H1 (cell line): ENCODE measurements around the gene GPX8. TPM values are rescaled to one million over a fixed set of nuclear protein-coding genes. Genes with fewer than 3 reads are reported as not detected.

ENCODE experiments used
- CTCF ChIA-PET: fragments of 300-600 bp; sonication (Branson Sonifier 250); formaldehyde crosslinking; loops from one replicate; lab custom pipeline; 2021; ENCODE audit not compliant: partially characterized antibody; lab: Charles Lee
- POLR2A ChIA-PET: fragments of 300-600 bp; sonication (Branson Sonifier 250); formaldehyde crosslinking; loops from one replicate; lab custom pipeline; 2021; ENCODE audit warnings: inconsistent platforms; ENCODE audit not compliant: partially characterized antibody; lab: Charles Lee
- DNase-seq, 2 experiments: peaks; one replicate each; pipeline versions ENCODE4 v3.0.0 to v3.0.0-alpha.2; 2010 to 2022; ENCODE audit warnings: low spot score in 2 of 2, low read depth in 1 of 2, mixed read lengths in 1 of 2
- FAIRE-seq: peaks from 2 replicates; lab custom pipeline; 2011; peaks lifted over from hg19 to GRCh38; lab: Jason Lieb, UNC
- H2AFZ ChIP-seq: 2 replicates; pipeline ENCODE4 v1.8.1; 2012; ENCODE audit warnings: low read length, inconsistent platforms
- H2AK5ac ChIP-seq: 2 replicates; pipeline ENCODE4 v1.6.1; 2013; ENCODE audit warnings: low read depth, low read length
- H2BK120ac ChIP-seq: replicated peaks from 2 replicates; pipeline ENCODE3; 2013; ENCODE audit warnings: low read depth, low read length, inconsistent platforms
- H2BK12ac ChIP-seq: 2 replicates; pipeline ENCODE4 v1.6.1; 2013; ENCODE audit warnings: low read depth, low read length
- H2BK15ac ChIP-seq: 2 replicates; pipeline ENCODE4 v1.6.1; 2013; ENCODE audit warnings: low read length
- H2BK20ac ChIP-seq: 2 replicates; pipeline ENCODE4 v1.6.1; 2013; ENCODE audit warnings: low read length
- H2BK5ac ChIP-seq: 2 replicates; pipeline ENCODE4 v1.6.1; 2013; ENCODE audit warnings: low read depth, low read length
- H3K14ac ChIP-seq: 2 replicates; pipeline ENCODE4 v1.6.1; 2013; ENCODE audit warnings: inconsistent platforms; ENCODE audit not compliant: insufficient read length
- H3K18ac ChIP-seq: 2 replicates; pipeline ENCODE4 v1.6.1; 2013; ENCODE audit warnings: low read length; ENCODE audit errors: extremely low read depth
- H3K23ac ChIP-seq: 2 replicates; pipeline ENCODE4 v1.6.1; 2013; ENCODE audit warnings: inconsistent platforms; ENCODE audit not compliant: insufficient read length
- H3K23me2 ChIP-seq: 2 replicates; pipeline ENCODE4 v1.6.1; 2013; ENCODE audit warnings: low read depth, low read length
- H3K27ac ChIP-seq: 2 replicates; pipeline ENCODE4 v1.6.1; 2011; ENCODE audit warnings: low read depth, low read length, inconsistent platforms
- H3K27me3 ChIP-seq, 4 experiments: replicated peaks in 1 of 4; 1 replicate in 1 of 4; 2 replicates in 3 of 4; pipeline versions ENCODE4 v1.6.1 to v1.8.1; 2011 to 2013; ENCODE audit warnings: low read length in 3 of 4, mild to moderate bottlenecking in 3 of 4, inconsistent platforms in 2 of 4, mixed read lengths in 2 of 4, moderate library complexity in 1 of 4; ENCODE audit not compliant: control insufficient read depth in 3 of 4, insufficient read depth in 3 of 4; ENCODE audit errors: extremely low read depth in 1 of 4
- H3K36me3 ChIP-seq, 4 experiments: 2 replicates each; pipeline versions ENCODE4 v1.6.1 to v1.8.1; 2011 to 2013; ENCODE audit warnings: mild to moderate bottlenecking in 4 of 4, low read length in 3 of 4, moderate library complexity in 2 of 4, control low read depth in 1 of 4, inconsistent platforms in 1 of 4; ENCODE audit not compliant: insufficient read depth in 4 of 4, control insufficient read depth in 2 of 4
- H3K4ac ChIP-seq: replicated peaks from 2 replicates; pipeline ENCODE3; 2013; ENCODE audit warnings: low read length, low read depth, mixed read lengths, inconsistent platforms; ENCODE audit not compliant: insufficient read length
- H3K4me1 ChIP-seq, 4 experiments: replicated peaks in 1 of 4; 1 replicate in 1 of 4; 2 replicates in 3 of 4; pipeline versions ENCODE4 v1.6.1 to v1.8.1; 2011 to 2013; ENCODE audit warnings: low read length in 3 of 4, inconsistent platforms in 2 of 4, mixed read lengths in 1 of 4; ENCODE audit not compliant: insufficient read depth in 4 of 4, control insufficient read depth in 3 of 4
- H3K4me2 ChIP-seq, 2 experiments: 2 replicates each; pipeline versions ENCODE4 v1.6.1 to v1.8.1; 2011 to 2013; ENCODE audit warnings: low read depth in 2 of 2, low read length in 2 of 2, control low read depth in 1 of 2, inconsistent platforms in 1 of 2, mild to moderate bottlenecking in 1 of 2; ENCODE audit not compliant: insufficient read depth in 1 of 2
- H3K4me3 ChIP-seq, 4 experiments: fragments of 200-600, 300-600 bp in 1 of 4; sonication (generic), shearing (Covaris generic), sonication (Bioruptor Twin) in 1 of 4; 2 replicates each; pipeline versions ENCODE4 v1.5.1 to v1.8.1; 2011 to 2016; ENCODE audit warnings: low read length in 4 of 4, low read depth in 3 of 4, control low read depth in 2 of 4, inconsistent platforms in 2 of 4, mild to moderate bottlenecking in 2 of 4, mixed read lengths in 1 of 4, moderate library complexity in 1 of 4; ENCODE audit not compliant: insufficient read depth in 2 of 4; ENCODE audit errors: extremely low read depth in 1 of 4
- H3K56ac ChIP-seq: replicated peaks from 2 replicates; pipeline ENCODE3; 2013; ENCODE audit warnings: low read depth, mild to moderate bottlenecking, mixed read lengths, low read length, inconsistent platforms; ENCODE audit not compliant: insufficient read length
- H3K79me1 ChIP-seq: 2 replicates; pipeline ENCODE4 v1.6.1; 2013; ENCODE audit warnings: low read depth, low read length, control low read depth
- H3K79me2 ChIP-seq, 2 experiments: 2 replicates each; pipeline versions ENCODE4 v1.6.1 to v1.8.1; 2012 to 2013; ENCODE audit warnings: low read length in 2 of 2, mild to moderate bottlenecking in 2 of 2, inconsistent platforms in 1 of 2; ENCODE audit not compliant: insufficient read depth in 2 of 2, control insufficient read depth in 1 of 2
- H3K9ac ChIP-seq, 4 experiments: replicated peaks in 1 of 4; 1 replicate in 1 of 4; 2 replicates in 3 of 4; pipeline versions ENCODE4 v1.6.1 to v1.8.1; 2011 to 2013; ENCODE audit warnings: low read depth in 3 of 4, low read length in 3 of 4, control low read depth in 2 of 4, mild to moderate bottlenecking in 2 of 4, moderate library complexity in 2 of 4, inconsistent platforms in 1 of 4; ENCODE audit errors: extremely low read depth in 1 of 4
- H3K9me3 ChIP-seq, 2 experiments: 2 replicates each; pipeline versions ENCODE4 v1.6.1 to v1.8.1; 2012 to 2013; ENCODE audit warnings: mild to moderate bottlenecking in 2 of 2, moderate library complexity in 2 of 2, control low read depth in 1 of 2, inconsistent platforms in 1 of 2, low read depth in 1 of 2, low read length in 1 of 2, mixed read lengths in 1 of 2; ENCODE audit not compliant: insufficient read depth in 2 of 2
- H4K20me1 ChIP-seq, 2 experiments: replicated peaks in 1 of 2; 2 replicates each; pipeline versions ENCODE3 to v1.8.1; 2011 to 2013; ENCODE audit warnings: inconsistent platforms in 2 of 2, low read length in 2 of 2, mild to moderate bottlenecking in 1 of 2; ENCODE audit not compliant: insufficient read depth in 2 of 2, control insufficient read depth in 1 of 2
- H4K5ac ChIP-seq: 2 replicates; pipeline ENCODE4 v1.6.1; 2013; ENCODE audit warnings: low read length, low read depth, mixed read lengths, inconsistent platforms; ENCODE audit not compliant: insufficient read length
- H4K8ac ChIP-seq: 2 replicates; pipeline ENCODE4 v1.8.0; 2013; ENCODE audit warnings: mild to moderate bottlenecking, moderate library complexity, low read length, inconsistent platforms; ENCODE audit not compliant: insufficient read depth; ENCODE audit errors: extremely low read depth
- H4K91ac ChIP-seq: replicated peaks from 2 replicates; pipeline ENCODE3; 2013; ENCODE audit warnings: low read length, mixed read lengths, inconsistent platforms; ENCODE audit not compliant: insufficient read length
- CHD2 ChIP-seq: IDR thresholded peaks from 2 replicates; pipeline ENCODE4 v1.6.1; 2012; ENCODE audit warnings: low read length, improper control_type of control experiment
- EGR1 ChIP-seq: IDR thresholded peaks from 2 replicates; pipeline ENCODE4 v1.6.1; 2011; ENCODE audit warnings: low read depth, low read length, borderline replicate concordance
- WGBS, 2 experiments: shearing (Covaris generic) in 1 of 2; methylation state at CpG; one replicate each; pipeline versions ENCODE4 v1.1.6 to v1.1.7; 2013 to 2015; ENCODE audit warnings: low lambda C conversion rate in 2 of 2, mixed read lengths in 2 of 2, inconsistent platforms in 1 of 2, low coverage in 1 of 2, missing lambda C conversion rate in 1 of 2; ENCODE audit not compliant: insufficient replicate concordance in 2 of 2, insufficient coverage in 1 of 2, insufficient read length in 1 of 2; ENCODE audit errors: extremely low coverage in 1 of 2, missing lambda C conversion rate in 1 of 2; 5-methylcytosine and 5-hydroxymethylcytosine counted together
- polyA plus RNA-seq, 7 experiments: library from polyadenylated mRNA; depleted of rRNA in 3 of 7; stranded (reverse) in 5 of 7; unstranded in 2 of 7; fragments of >200 nt in 5 of 7; fragments of 200-250 nt in 2 of 7; gene quantifications; 1 replicate in 5 of 7; 2 replicates in 1 of 7; 4 replicates in 1 of 7; pipeline versions ENCODE4 v1.2.1 to v1.2.3, GENCODE V29; 2011 to 2013; ENCODE audit warnings: missing spikeins in 2 of 7, mixed read lengths in 2 of 7
- total RNA-seq: library from RNA; stranded (reverse); fragmentation: NEBNext Ultra II Directional; extraction: Animal tissue kit (Norgen Biotek cat#: 25700); gene quantifications from 2 replicates; pipeline ENCODE4 v1.2.1, GENCODE V29; 2021

Gene GPX8
- total and polyA plus RNA-seq, 2 of the 8 experiments (the other 6 are each of a cell fraction or from before 2014, with no cell fraction given), result 19.5 to 60.4 TPM

DNA sequence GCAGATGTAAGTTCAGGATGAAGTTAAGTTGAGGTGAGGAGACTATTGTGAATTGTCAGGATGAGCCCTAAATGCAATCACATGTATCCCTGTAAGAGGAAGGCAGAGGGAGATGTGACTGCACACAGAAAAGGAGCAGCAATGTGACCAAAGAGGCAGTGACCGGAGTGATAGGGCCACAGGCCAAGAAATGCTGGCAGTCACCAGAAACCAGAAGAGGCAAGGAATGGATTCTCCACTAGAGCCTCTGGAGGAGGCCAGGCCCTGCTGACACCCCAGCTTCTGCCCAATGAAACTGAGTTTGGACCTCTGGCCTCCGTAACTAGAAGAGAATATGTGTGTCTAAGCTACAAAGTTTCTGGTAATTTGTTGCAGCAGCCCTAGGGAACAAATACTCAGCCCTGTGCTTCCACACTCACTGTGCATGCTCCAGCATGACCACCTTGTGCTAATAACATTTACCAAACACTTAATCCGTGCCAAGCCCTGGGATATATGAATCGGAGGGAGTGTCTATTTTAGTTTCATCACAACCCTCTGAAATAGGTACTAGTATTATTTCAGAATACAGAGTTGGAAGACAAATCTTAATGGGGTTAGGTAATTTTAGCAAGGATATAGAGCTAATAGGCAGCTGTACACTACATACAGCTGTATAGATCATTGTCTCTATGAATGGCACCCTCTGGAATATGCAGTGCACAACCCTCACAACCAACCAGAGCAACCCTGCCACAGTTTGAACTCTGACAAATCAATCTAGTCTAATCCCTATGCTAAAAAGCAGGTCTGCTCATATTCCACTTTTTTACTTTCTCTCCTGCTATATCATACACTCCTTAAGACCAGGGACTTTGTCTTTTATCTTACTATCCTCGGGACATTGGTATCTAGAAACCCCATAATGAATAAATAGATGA lies 7.8 kb upstream of the GPX8 start:
- H3K18ac ChIP-seq, result no peak overlapping the region
- no peaks in the 10 kb centered on the region for H3K23me2 ChIP-seq
- H3K56ac ChIP-seq, result no peak overlapping the region
- no peak for TF ChIP-seq EGR1
- no peak for TF ChIP-seq CHD2
- TF ChIP-seq, all 59 proteins: peak for 0
- H3K36me3 ChIP-seq, result no peaks in the 10 kb centered on the region
- FAIRE-seq (no peak), DNase-seq (no peak)
- H3K4me2 ChIP-seq, result no peak overlapping the region
- H3K23ac ChIP-seq, result no peak overlapping the region
- no peak overlapping the region for H4K5ac ChIP-seq
- no peak overlapping the region for H4K91ac ChIP-seq
- H3K4me1 ChIP-seq, result no peaks in the 10 kb centered on the region
- POLR2A ChIA-PET, result no interaction called here
- no peak overlapping the region for H3K9ac ChIP-seq
- H4K20me1 ChIP-seq, result no peaks in the 10 kb centered on the region
- no peaks in the 10 kb centered on the region for H3K9me3 ChIP-seq
- H2BK5ac ChIP-seq, result no peak overlapping the region
- no peak overlapping the region for H3K14ac ChIP-seq
- no peaks in the 10 kb centered on the region for H3K27me3 ChIP-seq
- CTCF ChIA-PET, result interaction anchor here (1.0 to 2.6 kb wide), 7 partner anchors 7 to 272 kb away, joined by 3 to 12 read pairs (median 4); partner anchors contain the start of gene GPX8
- H2BK20ac ChIP-seq, result no peak overlapping the region
- H2AK5ac ChIP-seq, result no peak overlapping the region
- H2BK12ac ChIP-seq, result no peak overlapping the region
- H3K79me1 ChIP-seq, result no peaks in the 10 kb centered on the region
- whole genome bisulfite sequencing, 2 experiments, result 74% methylated on average over 5 of the region's 5 CpGs; no CpG with 5 or more reads in 1 of the 2 experiments
- H3K79me2 ChIP-seq, result no peaks in the 10 kb centered on the region
- no peak overlapping the region for H3K4me3 ChIP-seq
- no peak overlapping the region for H2BK15ac ChIP-seq
- no peak overlapping the region for H4K8ac ChIP-seq
- no peak overlapping the region for H2BK120ac ChIP-seq
- no peak overlapping the region for H3K27ac ChIP-seq
- H2AFZ ChIP-seq, result no peak overlapping the region
- H3K4ac ChIP-seq, result no peak overlapping the region
